GM19395 (cell line): Measurements from ENCODE around the gene GFPT1.

Experiments used
- ATAC-seq: cut with Tn5 transposase; IDR thresholded peaks from one replicate; pipeline ENCODE4 v1.9.1; 2021; ENCODE audit warnings: mild to moderate bottlenecking, moderate library complexity; ENCODE audit not compliant: unreplicated experiment

GFPT1 gene

GRCh38 chr2:69292256-69292655 is 94.8 kb downstream of the GFPT1 start:
- ATAC-seq, result no peak

GRCh38 chr2:69291721-69292120 is 95.3 kb downstream of the GFPT1 start:
- ATAC-seq, result no peak

- ATAC-seq, result no peak
Measured at GRCh38 chr2:69291004-69291650, 95.9 kb downstream of the GFPT1 start.

GRCh38 chr2:69288429-69288828 is 98.6 kb downstream of the GFPT1 start:
- ATAC-seq, result no peak

- ATAC-seq, result no peak
Measured at GRCh38 chr2:69287544-69287943, 99.5 kb downstream of the GFPT1 start.

GRCh38 chr2:69285379-69285894 is 101.6 kb downstream of the GFPT1 start:
- no peak for ATAC-seq

- no peak for ATAC-seq
Measured at GRCh38 chr2:69280796-69281412, 106.1 kb downstream of the GFPT1 start.

- ATAC-seq, result no peak
Measured at GRCh38 chr2:69279931-69280681, 106.9 kb downstream of the GFPT1 start.

- ATAC-seq, result no peak
Measured at GRCh38 chr2:69279211-69279610, 107.8 kb downstream of the GFPT1 start.

GRCh38 chr2:69278366-69278765 is 108.7 kb downstream of the GFPT1 start:
- no peak for ATAC-seq

- ATAC-seq, result no peak
Measured at GRCh38 chr2:69275490-69275889, 111.5 kb downstream of the GFPT1 start.

GRCh38 chr2:69272803-69273471 is 114.1 kb downstream of the GFPT1 start:
- ATAC-seq, result no peak

- no peak for ATAC-seq
Measured at GRCh38 chr2:69271831-69272257, 115.2 kb downstream of the GFPT1 start.
